ENCODE data around the gene NDFIP1.
A peak's percentile ranks its signal among the peaks of the same experiment; 100 is the strongest.

The NDFIP1 gene

DNA sequence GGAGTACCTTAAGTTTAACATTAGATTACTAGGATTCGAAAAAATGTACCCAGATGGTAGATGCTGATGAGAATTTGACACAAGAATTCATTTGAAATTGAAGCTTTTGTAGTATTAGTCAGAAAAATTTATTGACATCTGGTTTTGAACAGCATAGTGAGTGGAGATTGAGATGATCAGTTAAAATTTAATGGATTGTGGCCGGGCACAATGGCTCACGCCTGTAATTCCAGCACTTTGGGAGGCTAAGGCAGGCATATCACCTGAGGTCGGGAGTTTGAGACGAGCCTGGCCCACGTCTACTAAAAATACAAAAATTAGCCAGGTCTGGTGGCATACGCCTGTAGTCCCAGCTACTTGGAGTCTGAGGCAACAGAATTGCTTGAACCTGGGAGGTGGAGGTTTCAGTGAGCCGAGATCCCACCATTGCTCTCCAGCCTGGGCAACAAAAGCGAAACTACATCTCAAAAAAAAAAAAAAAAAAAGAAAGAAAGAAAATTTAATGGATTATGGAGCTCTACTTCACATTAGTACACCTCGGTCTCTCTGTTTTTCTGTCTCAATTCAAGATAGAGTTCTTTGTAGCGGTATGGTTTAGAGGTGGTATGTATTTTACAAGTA is 21.0 kb downstream of the NDFIP1 start:
- TF ChIP-seq, protein P1, sequence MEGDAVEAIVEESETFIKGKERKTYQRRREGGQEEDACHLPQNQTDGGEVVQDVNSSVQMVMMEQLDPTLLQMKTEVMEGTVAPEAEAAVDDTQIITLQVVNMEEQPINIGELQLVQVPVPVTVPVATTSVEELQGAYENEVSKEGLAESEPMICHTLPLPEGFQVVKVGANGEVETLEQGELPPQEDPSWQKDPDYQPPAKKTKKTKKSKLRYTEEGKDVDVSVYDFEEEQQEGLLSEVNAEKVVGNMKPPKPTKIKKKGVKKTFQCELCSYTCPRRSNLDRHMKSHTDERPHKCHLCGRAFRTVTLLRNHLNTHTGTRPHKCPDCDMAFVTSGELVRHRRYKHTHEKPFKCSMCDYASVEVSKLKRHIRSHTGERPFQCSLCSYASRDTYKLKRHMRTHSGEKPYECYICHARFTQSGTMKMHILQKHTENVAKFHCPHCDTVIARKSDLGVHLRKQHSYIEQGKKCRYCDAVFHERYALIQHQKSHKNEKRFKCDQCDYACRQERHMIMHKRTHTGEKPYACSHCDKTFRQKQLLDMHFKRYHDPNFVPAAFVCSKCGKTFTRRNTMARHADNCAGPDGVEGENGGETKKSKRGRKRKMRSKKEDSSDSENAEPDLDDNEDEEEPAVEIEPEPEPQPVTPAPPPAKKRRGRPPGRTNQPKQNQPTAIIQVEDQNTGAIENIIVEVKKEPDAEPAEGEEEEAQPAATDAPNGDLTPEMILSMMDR (IDR thresholded peaks at IDR 0.05; ENCODE audit: insufficient read depth, missing control alignments): no peak
- DNase-seq (ENCODE audit: insufficient read length, low spot score) (no peak), FAIRE-seq (no peak)

- TF ChIP-seq, protein P1 (IDR thresholded peaks at IDR 0.05; ENCODE audit: insufficient read depth, missing control alignments): no peak
- no peak for FAIRE-seq
- no peak for DNase-seq (ENCODE audit: insufficient read length, low spot score)
Observed at GRCh38 chr5:142131394-142131793, 22.8 kb downstream of the NDFIP1 start.

DNA sequence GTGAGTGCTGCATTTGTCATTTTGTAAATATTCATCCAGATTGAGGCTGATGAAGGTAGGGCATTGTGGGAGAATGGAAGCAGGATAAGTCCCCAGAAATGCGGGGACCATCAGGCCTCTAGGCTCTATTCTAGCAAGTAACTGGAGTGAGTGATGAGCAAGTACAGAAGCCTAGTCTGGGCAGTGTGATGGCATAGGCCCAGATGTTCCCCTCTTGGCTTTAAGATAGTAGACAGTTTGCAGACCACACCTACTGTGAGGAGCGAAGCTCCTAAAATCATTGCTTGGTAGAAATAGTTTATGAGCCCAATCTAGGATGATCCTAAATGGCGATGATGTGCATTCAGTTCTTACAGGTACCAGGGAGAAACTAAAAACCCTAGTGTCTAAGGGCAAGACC is 24.3 kb downstream of the NDFIP1 start:
- TF ChIP-seq, protein P1 (IDR thresholded peaks at IDR 0.05; ENCODE audit: insufficient read depth, missing control alignments): no peak
- DNase-seq (ENCODE audit: insufficient read length, low spot score) (no peak), FAIRE-seq (no peak)

GRCh38 chr5:142133330-142134206 is 25.0 kb downstream of the NDFIP1 start:
- TF ChIP-seq, protein P1 (IDR thresholded peaks at IDR 0.05; ENCODE audit: insufficient read depth, missing control alignments): no peak
- no peak for FAIRE-seq

GRCh38 chr5:142134331-142135010 is 25.9 kb downstream of the NDFIP1 start:
- FAIRE-seq (no peak), DNase-seq (ENCODE audit: insufficient read length, low spot score) (no peak)
- TF ChIP-seq, protein P1 (IDR thresholded peaks at IDR 0.05; ENCODE audit: insufficient read depth, missing control alignments): no peak

More at GRCh38 chr5:142133330-142134206, 25.0 kb downstream of the NDFIP1 start:
- no peak for DNase-seq (ENCODE audit: insufficient read length, low spot score)

DNA sequence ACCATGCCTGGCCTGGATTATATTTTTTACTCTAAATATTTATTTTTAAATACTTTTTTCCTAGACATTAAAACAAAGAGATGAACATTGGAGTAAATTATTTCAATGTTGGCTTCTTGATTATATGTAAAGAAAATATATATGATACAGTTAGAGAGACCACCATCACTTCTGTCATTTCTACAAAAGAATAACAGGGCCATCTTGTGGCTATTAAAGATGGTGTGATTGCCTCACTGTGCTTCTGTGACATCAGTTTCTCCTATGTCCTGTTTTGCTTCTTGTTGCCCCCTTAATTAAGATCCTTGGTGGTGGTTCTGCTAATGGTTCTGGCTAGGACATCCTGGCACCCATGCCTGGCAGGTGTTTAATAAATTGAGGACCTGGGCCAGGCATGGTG is 32.9 kb downstream of the NDFIP1 start:
- FAIRE-seq (no peak), DNase-seq (ENCODE audit: insufficient read length, low spot score) (no peak)
- TF ChIP-seq, protein P1 (IDR thresholded peaks at IDR 0.05; ENCODE audit: insufficient read depth, missing control alignments): peak; percentile 6

Data from D721Med (cell line).